ENCODE results near the gene OR10S1. TPM values are rescaled to one million over a fixed set of nuclear protein-coding genes. Genes with fewer than 3 reads are reported as not detected.
"Not testable (repeated sequence)": the region's sequence is repeated elsewhere in the genome, so short reads cannot be mapped to it uniquely, and the experiment has no call there.

OR10S1 gene, protein sequence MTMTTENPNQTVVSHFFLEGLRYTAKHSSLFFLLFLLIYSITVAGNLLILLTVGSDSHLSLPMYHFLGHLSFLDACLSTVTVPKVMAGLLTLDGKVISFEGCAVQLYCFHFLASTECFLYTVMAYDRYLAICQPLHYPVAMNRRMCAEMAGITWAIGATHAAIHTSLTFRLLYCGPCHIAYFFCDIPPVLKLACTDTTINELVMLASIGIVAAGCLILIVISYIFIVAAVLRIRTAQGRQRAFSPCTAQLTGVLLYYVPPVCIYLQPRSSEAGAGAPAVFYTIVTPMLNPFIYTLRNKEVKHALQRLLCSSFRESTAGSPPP
- not detected for total RNA-seq

- no peak for DNase-seq (ENCODE audit: low spot score)
These were observed at the start of gene OR10S1 for GRCh38 chr11:123977731-123978347. Gene OR10S1 (minus strand): TSS chr11:123977781. CDS start chr11:123977664, 117 bp downstream.

- DNase-seq (ENCODE audit: low spot score): no peak
These were observed 48.9 kb upstream of the OR10S1 start, which contains the start of gene OR10G8 for GRCh38 chr11:124026498-124026897. Gene OR10G8 (plus strand): TSS chr11:124026798. CDS start chr11:124029623, 2,825 bp downstream.

GRCh38 chr11:124015837-124016236 lies 38.3 kb upstream of the OR10S1 start:
- not testable (repeated sequence) for DNase-seq (ENCODE audit: low spot score)

DNA sequence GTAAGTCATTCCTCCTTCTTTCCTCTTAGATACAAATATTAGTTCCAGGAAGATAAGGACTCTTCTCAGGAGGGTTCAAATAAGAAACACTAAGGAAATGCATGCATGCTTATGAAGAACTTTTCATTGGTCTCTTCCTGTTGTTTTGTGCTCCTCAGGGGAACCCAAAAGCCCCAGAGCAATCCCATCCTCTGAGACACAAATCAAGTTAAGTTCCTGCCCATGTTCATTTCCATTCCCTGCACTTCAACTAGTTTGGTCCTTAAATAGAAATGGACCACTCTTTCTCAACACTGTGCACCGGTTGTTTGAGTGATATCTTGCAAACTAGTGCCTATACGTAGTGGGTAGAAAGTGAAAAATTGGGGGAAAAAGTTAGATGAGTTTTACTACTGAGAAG lies 35.1 kb upstream of the OR10S1 start, which contains the start of gene OR10G4:
TSS of gene OR10G4 (plus strand) at position 301 of the 400 bp plus-strand sequence. CDS start 2,578 bp downstream, outside the sequence.
- no peak for DNase-seq (ENCODE audit: low spot score)

DNA sequence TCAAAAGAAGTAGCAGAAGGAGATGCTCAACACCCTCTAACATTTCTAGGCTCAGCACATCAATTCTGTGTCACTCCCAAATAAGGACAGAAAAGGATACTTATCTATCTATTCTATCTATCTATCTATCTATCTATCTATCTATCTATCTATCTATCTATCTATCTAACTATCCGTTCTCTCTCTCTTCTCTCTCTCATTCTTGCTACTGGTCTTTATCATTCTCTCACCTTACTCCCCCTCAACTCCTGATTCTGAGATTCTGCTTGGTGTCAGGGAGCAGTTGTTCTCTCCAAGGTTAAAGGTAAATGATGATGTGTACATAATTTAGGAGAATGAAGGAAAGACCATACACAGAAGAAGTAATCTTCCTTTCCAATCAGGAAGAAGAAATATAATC lies 17.5 kb upstream of the OR10S1 start, which contains the start of gene OR10G6:
TSS of gene OR10G6 (minus strand) at position 43 of the 400 bp plus-strand sequence. CDS start at position 43, 0 bp downstream.
- DNase-seq (ENCODE audit: low spot score): no peak

DNA sequence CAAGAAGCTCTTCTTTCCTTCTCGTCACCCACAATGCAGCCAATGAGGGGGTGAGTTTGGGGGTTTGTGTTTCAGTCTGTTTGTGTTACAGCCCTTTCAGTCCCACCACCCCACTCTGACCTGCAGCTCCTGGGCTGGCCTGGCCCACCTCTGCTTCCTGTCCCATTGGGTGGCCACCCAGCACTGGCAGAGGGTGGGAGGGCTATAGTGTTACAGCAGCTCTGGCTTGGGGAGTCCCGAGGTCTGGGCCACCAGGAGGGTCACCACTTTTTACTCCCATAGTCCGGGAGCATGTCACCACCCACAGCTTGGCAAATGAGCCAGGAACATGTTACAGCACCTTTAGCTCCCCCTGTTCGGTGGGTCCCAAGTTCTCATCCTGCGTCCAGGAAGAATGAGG lies 1.7 kb upstream of the OR10S1 start:
- DNase-seq (ENCODE audit: low spot score): no peak

DNA sequence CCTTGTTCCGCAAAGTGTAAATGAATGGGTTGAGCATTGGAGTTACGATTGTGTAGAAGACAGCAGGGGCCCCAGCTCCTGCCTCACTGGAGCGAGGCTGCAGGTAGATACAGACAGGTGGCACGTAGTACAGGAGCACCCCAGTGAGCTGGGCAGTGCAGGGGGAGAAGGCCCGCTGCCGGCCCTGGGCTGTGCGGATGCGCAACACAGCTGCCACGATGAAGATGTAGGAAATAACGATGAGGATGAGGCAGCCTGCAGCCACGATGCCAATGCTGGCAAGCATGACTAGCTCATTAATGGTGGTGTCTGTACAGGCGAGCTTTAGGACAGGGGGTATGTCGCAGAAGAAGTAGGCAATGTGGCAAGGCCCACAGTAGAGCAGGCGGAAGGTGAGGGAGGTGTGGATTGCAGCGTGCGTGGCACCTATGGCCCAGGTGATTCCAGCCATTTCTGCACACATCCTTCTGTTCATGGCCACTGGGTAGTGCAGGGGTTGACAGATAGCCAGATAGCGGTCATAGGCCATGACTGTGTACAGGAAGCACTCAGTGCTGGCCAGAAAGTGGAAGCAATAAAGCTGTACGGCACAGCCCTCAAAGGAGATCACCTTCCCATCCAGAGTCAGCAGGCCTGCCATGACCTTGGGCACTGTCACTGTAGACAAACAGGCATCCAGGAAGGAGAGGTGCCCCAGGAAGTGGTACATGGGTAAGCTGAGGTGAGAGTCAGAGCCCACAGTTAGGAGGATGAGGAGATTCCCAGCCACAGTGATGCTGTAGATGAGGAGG lies 616 bp downstream of the OR10S1 start:
- no peak for DNase-seq (ENCODE audit: low spot score)

DNA sequence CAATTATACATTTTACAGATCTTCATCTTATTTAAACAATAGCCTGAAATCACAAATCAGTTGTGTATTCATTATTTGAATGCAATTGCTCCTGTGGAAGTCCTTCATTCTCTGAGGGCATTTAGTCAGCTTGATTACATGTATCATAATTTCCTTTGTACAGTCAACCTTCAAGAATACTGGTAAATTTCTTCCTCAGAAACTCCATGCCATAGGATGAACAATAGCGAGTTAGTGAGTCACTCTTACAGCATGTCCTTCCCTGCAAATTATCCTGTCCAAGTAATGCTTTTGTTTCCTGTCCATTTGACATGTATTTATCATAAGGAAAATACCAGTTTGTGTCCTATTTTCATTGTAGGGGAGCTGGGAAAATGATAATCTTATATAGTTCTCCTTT lies 3.8 kb downstream of the OR10S1 start:
- no peak for DNase-seq (ENCODE audit: low spot score)

- no peak for DNase-seq (ENCODE audit: low spot score)
These were observed 20.8 kb downstream of the OR10S1 start for GRCh38 chr11:123956752-123957151.

- no peak for DNase-seq (ENCODE audit: low spot score)
These were observed 32.4 kb downstream of the OR10S1 start for GRCh38 chr11:123945132-123945531.

- DNase-seq (ENCODE audit: low spot score): no peak
These were observed 33.8 kb downstream of the OR10S1 start, which contains the start of gene OR6T1 for GRCh38 chr11:123943738-123944137. Gene OR6T1 (minus strand): TSS chr11:123943838. CDS start chr11:123943838, 0 bp downstream.

DNA sequence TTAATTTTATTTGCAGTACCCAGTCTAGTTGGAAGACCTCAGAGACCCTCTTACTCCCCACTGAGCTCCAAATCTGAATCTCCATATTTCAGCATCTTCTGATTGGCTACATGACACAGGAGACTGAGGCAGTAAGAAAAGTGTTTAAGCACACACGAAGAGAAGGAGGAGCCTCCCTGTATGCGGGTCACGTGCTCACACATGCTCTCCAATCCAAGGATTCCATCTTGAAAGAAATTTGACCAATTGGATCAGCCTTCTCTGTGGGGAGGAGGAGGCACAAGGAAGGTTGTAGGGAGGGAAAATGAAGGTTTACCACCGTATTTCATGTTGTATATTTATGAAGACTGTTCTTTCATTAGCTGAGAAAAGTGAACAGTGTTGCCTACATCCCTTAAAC lies 35.2 kb downstream of the OR10S1 start:
- DNase-seq (ENCODE audit: low spot score): no peak

DNA sequence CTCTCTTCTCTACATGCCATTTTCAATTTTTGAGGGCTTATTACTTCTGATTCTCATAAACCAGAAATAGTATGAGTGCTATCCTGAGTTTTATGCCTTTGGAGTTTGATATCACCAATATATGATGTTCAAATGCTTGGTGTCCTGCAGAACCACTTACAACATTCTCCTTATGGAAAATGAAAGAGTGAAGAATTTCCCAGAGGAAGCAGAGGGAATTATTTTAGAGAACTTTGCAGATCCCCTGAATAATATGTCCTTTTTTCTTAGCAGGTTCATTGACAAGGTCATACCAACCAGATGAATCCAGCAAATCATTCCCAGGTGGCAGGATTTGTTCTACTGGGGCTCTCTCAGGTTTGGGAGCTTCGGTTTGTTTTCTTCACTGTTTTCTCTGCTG lies 38.3 kb downstream of the OR10S1 start, which contains the start of gene OR4D5:
TSS of gene OR4D5 (plus strand) at position 301 of the 400 bp plus-strand sequence. CDS start at position 301, 0 bp downstream.
- DNase-seq (ENCODE audit: low spot score): no peak

Other genes starting within 250 kb of the OR10S1 start
- 14.6 TPM for gene ZNF202, start 236.1 kb downstream of the OR10S1 start, total RNA-seq
- gene OR6X1, start 223.3 kb downstream of the OR10S1 start, total RNA-seq: not detected
- not detected for gene OR6M1, start 171.4 kb downstream of the OR10S1 start, total RNA-seq
- not detected for gene TMEM225, start 92.1 kb downstream of the OR10S1 start, total RNA-seq
- gene OR8D4, start 75.6 kb downstream of the OR10S1 start, total RNA-seq: not detected
- gene OR4D5, start 38.2 kb downstream of the OR10S1 start, total RNA-seq: not detected
- gene OR6T1, start 33.9 kb downstream of the OR10S1 start, total RNA-seq: not detected
- gene OR10G6, start 17.4 kb upstream of the OR10S1 start, total RNA-seq: not detected
- not detected for gene OR10G4, start 35.2 kb upstream of the OR10S1 start, total RNA-seq
- not detected for gene OR10G9, start 45.2 kb upstream of the OR10S1 start, total RNA-seq
- not detected for gene OR10G8, start 49.0 kb upstream of the OR10S1 start, total RNA-seq
- gene OR10G7, start 63.5 kb upstream of the OR10S1 start, total RNA-seq: not detected
- gene VWA5A, start 137.7 kb upstream of the OR10S1 start, total RNA-seq: 46.3 TPM
- gene OR10D3, start 205.6 kb upstream of the OR10S1 start, total RNA-seq: not detected